GM19035 (cell line): ENCODE data around the gene ZSCAN16.
"Not testable (repeated sequence)": the region's sequence is repeated elsewhere in the genome, so short reads cannot be mapped to it uniquely, and the experiment has no call there.

Experiments
- ATAC-seq: cut with Tn5 transposase; IDR thresholded peaks from one replicate; pipeline ENCODE4 v1.9.1; 2021; ENCODE audit not compliant: unreplicated experiment

ZSCAN16 gene

GRCh38 chr6:28124350-28124970, at the start of gene ZSCAN16:
TSS of gene ZSCAN16 (plus strand) at chr6:28124609. CDS start at chr6:28125444, 835 bp downstream.
- peak; percentile 98 for ATAC-seq

DNA sequence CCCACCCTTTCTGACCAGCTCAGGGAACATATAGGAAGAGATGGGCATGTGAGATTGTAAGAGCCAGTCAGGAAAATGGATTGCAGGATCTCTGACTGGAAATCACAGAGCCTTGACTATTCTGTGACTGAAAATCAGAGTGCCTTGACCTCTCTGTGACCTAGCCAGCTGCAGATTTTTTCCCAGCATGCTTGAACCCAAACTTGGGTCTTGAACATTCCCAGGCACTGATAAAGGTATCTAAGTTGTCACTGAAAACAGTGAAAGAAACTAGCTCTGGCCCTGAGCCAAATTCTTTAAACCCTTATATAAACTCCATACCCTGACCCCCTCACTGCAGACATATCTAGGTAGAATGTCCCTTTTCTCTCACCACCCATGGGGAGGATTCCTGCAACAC, 46.4 kb upstream of the ZSCAN16 start:
- no peak for ATAC-seq

DNA sequence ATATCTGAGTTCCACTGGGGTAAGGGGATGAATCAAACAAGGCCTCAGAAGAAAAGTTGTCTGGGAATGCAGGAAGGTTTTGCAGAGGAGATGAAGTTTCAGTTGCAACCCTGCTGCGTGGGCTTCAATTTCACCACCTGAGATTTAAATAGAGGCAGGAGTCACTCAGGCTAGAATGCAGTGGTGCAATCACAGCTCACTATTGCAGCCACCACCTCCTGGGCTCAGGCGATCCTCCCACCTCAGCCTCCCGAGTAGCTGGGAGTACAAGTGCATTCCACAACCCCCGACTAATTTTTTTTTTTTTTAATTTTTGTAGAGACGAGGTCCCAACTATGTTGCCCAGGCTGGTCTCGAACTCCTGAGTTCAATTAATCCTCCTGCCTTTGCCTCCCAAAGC, 45.6 kb upstream of the ZSCAN16 start:
- no peak for ATAC-seq

DNA sequence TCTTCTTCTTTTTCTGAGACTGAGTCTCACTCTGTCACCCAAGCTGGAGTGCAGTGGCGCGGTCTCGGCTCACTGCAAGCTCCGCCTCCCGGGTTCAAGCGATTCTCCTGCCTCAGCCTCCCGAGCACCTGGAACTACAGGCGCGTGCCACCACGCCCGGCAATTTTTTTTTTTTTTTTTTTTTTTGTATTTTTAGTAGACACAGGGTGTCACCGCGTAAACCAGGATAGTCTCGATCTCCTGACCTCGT, 44.1 kb upstream of the ZSCAN16 start, which contains the start of gene ZNF165:
TSS of gene ZNF165 (plus strand) at position 188 of the 250 bp plus-strand sequence. CDS start 4,913 bp downstream, outside the sequence.
- ATAC-seq = peak; percentile 22

- ATAC-seq = peak; percentile 82
Measured at GRCh38 chr6:28080631-28081485, 43.6 kb upstream of the ZSCAN16 start.

DNA sequence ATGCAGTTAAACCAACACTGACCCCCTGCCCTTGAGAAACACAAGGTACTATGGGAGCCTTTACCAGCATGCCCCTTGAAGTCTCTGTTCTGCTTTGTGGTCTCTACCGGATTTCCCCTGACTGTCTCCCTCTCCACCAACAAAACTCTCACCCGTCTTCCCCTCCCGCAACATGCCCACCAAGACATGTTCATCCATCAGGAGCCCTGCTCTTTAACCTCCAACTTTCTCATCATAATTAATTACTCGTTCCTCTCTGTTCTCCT, 43.0 kb upstream of the ZSCAN16 start:
- ATAC-seq = peak; percentile 48

GRCh38 chr6:28082939-28083338, 41.5 kb upstream of the ZSCAN16 start:
- ATAC-seq = no peak

DNA sequence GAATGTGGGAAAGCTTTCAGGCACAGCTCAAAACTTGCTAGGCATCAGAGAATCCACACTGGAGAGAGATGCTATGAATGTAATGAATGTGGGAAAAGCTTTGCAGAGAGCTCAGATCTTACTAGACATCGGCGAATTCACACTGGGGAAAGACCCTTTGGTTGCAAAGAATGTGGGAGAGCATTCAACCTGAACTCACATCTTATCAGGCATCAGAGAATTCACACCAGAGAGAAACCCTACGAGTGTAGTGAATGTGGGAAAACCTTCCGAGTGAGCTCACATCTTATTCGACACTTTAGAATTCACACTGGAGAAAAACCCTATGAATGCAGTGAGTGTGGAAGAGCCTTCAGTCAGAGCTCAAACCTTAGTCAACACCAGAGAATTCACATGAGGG, 35.4 kb upstream of the ZSCAN16 start:
- ATAC-seq = no peak

GRCh38 chr6:28090917-28091586, 33.4 kb upstream of the ZSCAN16 start:
- ATAC-seq = no peak

GRCh38 chr6:28102222-28102621, 22.2 kb upstream of the ZSCAN16 start:
- ATAC-seq = not testable (repeated sequence)

DNA sequence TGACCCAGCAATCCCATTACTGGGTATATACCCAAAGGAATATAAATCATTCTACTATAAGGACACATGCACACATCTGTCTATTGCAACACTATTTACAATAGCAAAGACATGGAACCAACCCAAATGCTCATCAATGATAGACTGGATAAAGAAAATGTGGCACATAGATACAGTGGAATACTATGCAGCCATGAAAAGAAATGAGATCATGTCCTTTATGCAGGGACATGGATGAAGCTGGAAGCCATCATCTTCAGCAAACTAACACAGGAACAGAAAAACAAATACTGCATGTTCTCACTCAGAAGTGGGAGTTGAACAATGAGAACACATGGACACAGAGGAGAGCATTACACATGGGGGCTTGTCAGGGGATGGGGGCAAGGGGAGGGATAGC, 21.7 kb upstream of the ZSCAN16 start:
- not testable (repeated sequence) for ATAC-seq

DNA sequence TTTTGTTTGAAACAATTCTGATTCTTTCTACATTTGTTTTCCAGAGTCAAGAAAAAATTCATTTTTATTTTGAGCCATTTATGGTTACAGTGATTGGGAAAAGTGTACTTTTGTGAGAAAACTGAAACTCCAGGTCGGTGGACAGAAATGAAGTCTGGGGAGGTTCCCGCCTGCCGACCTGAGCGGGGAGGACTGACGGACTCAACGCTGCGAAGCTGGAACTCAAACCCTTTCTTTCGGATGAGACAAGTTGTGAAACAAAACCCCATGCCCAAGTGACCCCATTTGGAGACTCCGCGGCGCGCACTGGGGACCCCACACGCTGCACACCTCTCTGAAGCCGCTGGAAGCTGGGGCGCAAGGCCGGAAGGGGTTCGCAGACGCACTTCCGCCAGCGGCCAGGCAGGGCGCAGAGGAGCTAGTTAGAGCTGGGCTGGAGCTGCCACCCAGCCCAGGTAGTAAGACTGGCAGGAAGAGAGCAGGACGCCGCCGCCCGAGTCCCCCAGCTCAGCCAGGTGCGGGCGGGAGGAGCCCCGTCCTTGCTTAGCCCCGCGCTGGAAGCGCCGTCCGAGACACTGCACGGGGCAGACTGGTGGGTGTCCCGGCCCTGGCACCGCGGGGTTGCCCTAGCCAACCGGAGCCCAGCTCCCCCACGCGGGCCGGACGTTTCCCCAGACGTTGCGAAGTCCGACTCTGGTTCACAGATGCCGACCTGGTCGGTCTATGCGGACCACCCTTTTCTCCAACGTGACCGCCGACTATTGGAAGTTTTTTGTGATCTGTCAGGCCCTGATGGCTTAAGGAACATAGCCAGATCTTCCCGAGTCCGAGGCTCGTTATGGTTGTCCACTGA, 19.8 kb upstream of the ZSCAN16 start:
- peak; percentile 98 for ATAC-seq

- peak; percentile 27 for ATAC-seq
Measured at GRCh38 chr6:28105245-28105639, 19.2 kb upstream of the ZSCAN16 start.

DNA sequence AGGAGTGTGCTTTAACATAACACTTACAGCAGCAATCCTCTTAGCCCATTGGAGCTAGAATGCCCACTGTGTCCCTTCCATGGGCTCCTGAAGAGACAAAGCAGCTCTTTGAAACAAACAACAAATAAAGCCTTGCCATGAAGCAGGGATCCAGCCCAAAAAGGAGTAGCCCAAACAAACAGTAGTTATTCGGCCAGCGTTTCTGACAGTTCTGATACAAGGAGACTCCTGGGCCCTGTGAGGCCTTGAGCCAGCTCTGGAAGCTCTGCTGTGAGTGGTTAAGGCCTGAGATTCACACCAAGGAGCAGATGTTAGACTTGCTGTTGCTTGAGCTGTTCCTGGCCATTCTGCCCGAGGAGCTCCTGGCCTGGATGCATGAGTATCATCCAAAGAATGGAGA, 16.9 kb upstream of the ZSCAN16 start:
- no peak for ATAC-seq

GRCh38 chr6:28111964-28112363, 12.4 kb upstream of the ZSCAN16 start:
- ATAC-seq = no peak

GRCh38 chr6:28115799-28116198, 8.6 kb upstream of the ZSCAN16 start:
- no peak for ATAC-seq

DNA sequence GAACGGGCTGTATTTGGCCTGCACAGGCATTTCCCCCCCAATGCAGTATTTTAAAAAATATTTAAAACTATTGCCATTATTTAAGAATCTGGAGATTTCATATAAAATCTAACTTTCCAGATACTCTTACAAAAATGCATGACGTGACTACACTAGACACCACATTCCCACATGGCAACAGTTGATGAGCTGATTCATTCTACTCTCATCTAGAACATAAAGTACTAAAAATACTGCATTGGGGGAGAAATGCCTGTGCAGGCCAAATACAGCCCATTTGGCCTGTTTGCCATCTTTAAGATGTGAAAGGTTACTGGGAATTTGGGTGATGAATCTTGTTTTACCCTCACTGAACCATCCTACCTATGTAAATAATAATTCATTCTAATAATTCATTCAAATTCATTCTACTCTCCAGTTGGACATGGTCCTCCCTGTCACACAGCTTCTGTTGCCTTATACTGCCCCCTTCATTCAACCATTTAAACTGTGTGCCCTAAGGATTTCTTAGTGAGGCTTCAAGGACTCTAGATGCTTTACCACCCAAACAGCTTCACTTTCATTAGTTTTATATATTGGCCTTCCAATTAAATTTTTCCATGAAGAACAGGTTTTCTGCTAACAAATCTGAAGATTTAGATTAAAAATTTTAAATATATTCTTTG, 6.9 kb upstream of the ZSCAN16 start:
- no peak for ATAC-seq

- ATAC-seq = no peak
Measured at GRCh38 chr6:28118217-28118616, 6.2 kb upstream of the ZSCAN16 start.

DNA sequence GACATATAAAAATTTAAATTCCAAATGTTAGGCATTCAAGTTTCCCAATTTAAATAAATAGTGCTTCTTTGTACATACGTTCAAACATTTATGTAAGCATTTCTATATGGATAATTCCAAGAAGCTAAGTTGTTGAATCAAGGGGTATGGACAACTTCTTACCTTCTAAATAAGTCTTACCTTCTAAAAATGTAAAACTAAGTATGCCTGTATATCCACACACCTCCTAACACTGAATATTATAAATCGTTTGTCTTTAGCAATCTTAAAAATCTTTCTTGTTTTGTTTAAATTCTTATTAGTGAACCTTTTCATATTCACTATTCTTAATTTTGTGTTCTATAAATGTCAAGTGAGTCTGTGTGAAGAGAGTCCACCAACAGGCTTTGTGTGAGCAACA, 2.5 kb upstream of the ZSCAN16 start:
- ATAC-seq = no peak

DNA sequence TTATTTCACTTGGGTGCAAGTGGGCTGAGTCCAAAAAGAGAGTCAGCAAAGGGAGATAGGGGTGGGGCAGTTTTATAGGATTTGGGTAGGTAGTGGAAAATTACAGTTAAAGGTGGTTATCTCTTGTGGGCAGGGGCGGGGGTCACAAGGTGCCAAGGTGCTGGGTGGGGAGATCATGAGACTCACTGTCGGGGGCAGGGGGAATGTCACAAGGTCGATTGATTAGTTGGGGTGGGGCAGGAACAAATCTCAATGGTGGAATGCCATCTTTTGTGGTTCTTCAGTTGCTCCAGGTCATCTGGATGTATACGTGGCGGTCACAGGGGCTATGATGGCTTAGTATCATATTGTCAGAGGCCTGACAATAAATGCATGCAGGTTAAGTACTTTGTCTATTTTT, 2.1 kb upstream of the ZSCAN16 start:
- not testable (repeated sequence) for ATAC-seq

GRCh38 chr6:28124971-28125353, 553 bp downstream of the ZSCAN16 start:
- peak; percentile 6 for ATAC-seq
